ENCODE measurements around the gene BRSK2.

BRSK2 gene

GRCh38 chr11:1402355-1403077 is 12.8 kb downstream of the BRSK2 start:
- no peaks in the 10 kb centered on the region for H3K27me3 ChIP-seq (replicated peaks; ENCODE audit: control insufficient read depth, insufficient read depth, low read length, poor library complexity, severe bottlenecking)
- H3K36me3 ChIP-seq (ENCODE audit: control insufficient read depth, insufficient read depth, low read length), result no peaks in the 10 kb centered on the region
- DNase-seq, result no peak
- H3K9me3 ChIP-seq (ENCODE audit: control insufficient read depth, low read length), result no peaks in the 10 kb centered on the region
- H3K27ac ChIP-seq (ENCODE audit: insufficient read depth, low read length, poor library complexity, severe bottlenecking), result no peak overlapping the region
- H3K4me1 ChIP-seq (ENCODE audit: control insufficient read depth, insufficient read depth, low read length, poor library complexity, severe bottlenecking), result no peaks in the 10 kb centered on the region
- H3K4me3 ChIP-seq (ENCODE audit: insufficient read depth, low read depth, low read length, poor library complexity, severe bottlenecking), result no peak overlapping the region

DNA sequence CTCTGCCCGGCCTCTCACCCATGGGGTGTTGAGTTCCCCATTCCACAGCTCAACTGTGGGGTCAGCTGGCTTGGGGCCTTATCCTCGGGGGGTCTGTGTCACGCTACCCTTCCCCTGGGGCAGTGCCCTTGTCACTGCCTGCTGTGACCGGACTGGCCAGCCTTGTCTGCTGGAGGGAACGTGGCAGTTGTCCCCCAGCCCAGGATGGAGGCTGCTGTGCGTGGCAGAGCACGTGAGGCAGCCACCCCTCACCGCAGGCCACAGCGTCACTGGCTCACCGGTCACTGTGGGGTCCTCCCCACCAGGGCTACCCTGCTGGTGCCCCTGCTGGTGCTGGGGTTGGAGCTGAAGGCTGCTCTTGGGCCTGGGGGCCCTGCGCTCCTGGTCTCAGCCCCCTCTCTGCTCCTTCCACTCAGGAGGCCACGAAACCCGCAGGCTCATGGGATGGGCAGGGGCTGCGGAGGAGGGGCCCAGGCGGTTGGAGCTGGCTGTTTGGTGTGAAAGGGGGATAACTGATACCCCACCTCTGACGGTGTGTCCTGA is 13.4 kb downstream of the BRSK2 start:
- no peak for DNase-seq
- no peaks in the 10 kb centered on the region for H3K4me1 ChIP-seq (ENCODE audit: control insufficient read depth, insufficient read depth, low read length, poor library complexity, severe bottlenecking)
- H3K27me3 ChIP-seq (replicated peaks; ENCODE audit: control insufficient read depth, insufficient read depth, low read length, poor library complexity, severe bottlenecking), result no peaks in the 10 kb centered on the region
- H3K4me3 ChIP-seq (ENCODE audit: insufficient read depth, low read depth, low read length, poor library complexity, severe bottlenecking), result no peak overlapping the region
- no peaks in the 10 kb centered on the region for H3K9me3 ChIP-seq (ENCODE audit: control insufficient read depth, low read length)
- H3K27ac ChIP-seq (ENCODE audit: insufficient read depth, low read length, poor library complexity, severe bottlenecking), result no peak overlapping the region
- no peaks in the 10 kb centered on the region for H3K36me3 ChIP-seq (ENCODE audit: control insufficient read depth, insufficient read depth, low read length)

DNA sequence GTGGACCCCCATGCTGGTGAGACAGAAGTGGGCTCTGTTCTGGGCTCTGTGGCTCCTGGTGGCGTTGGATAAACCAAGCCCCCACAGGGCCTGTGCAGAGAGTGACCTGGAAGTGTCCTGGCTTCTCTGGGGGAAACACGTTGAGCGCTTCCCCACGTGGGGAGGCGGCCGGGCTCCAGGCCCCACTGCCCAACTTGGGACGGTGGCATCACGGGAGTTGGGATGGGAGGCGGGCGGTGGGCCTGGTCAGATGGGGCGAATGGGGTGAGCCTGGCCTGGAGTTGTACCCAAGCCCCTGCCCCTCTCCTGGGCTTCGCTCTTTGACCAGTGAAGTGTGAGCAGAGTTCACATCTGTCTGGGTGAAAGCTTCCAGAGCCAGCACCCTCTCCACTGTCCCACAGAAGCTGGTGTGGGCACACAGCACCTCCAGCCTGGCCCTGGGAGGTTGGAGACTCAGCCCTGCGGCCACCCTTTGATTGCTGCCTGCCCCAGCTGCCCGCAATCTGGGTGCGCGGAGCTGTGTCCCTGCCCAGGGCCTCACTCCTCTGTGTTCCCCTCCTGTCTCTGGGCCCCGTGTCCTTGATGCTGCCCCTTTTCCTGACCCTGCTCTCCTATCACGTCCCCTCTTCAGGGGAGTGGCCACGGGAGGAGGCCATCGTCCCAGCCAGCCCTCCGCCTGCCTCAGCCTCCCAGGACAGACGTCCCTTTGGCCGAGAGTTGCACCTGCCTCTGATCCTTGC is 14.2 kb downstream of the BRSK2 start:
- no peak for DNase-seq
- H3K36me3 ChIP-seq (ENCODE audit: control insufficient read depth, insufficient read depth, low read length), result no peaks in the 10 kb centered on the region
- no peak overlapping the region for H3K27ac ChIP-seq (ENCODE audit: insufficient read depth, low read length, poor library complexity, severe bottlenecking)
- no peaks in the 10 kb centered on the region for H3K4me1 ChIP-seq (ENCODE audit: control insufficient read depth, insufficient read depth, low read length, poor library complexity, severe bottlenecking)
- no peak overlapping the region for H3K4me3 ChIP-seq (ENCODE audit: insufficient read depth, low read depth, low read length, poor library complexity, severe bottlenecking)
- no peaks in the 10 kb centered on the region for H3K9me3 ChIP-seq (ENCODE audit: control insufficient read depth, low read length)
- no peaks in the 10 kb centered on the region for H3K27me3 ChIP-seq (replicated peaks; ENCODE audit: control insufficient read depth, insufficient read depth, low read length, poor library complexity, severe bottlenecking)

DNA sequence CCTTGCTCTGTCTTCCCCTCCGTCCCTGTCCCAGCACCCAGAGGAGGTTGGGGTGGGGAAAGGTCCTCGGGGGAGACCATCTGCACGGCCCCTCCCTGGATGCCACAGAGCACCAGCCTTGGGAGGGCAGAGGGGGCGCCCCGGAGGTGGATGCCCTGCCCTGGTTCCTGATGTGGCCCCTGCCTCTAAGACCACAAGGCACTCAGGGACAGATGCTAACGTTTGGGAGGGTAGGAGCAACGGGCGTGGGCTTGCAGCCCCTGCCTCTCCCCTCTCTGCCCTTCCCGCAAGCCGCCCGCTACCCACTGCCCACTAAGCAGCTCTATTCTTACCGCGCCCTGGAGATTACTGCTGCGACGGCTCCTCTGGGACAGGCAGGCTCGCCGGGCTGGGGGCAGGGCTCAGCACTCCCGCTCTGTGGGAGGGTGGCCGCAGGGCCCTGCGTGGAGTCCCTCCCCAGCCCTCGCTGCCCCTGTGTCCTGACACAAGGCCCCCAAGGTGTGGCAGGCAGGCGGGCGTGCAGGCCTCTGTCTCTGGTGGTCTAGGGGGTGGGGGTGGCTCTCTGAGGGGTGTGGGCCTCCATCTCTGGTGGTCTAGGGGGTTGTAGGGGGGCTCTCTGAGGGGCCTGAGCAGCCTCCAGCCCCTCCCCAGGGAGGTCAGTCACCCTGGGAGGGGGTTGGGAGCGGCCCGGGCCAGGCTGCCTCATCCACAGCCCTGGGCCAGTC is 14.9 kb downstream of the BRSK2 start:
- Histone ChIP-seq H3K4me3 (ENCODE audit: insufficient read depth, low read depth, low read length, poor library complexity, severe bottlenecking) (no peak overlapping the region), H3K27me3 (replicated peaks; ENCODE audit: control insufficient read depth, insufficient read depth, low read length, poor library complexity, severe bottlenecking) (no peaks in the 10 kb centered on the region), H3K27ac (ENCODE audit: insufficient read depth, low read length, poor library complexity, severe bottlenecking) (no peak overlapping the region), H3K9me3 (ENCODE audit: control insufficient read depth, low read length) (no peaks in the 10 kb centered on the region), H3K4me1 (ENCODE audit: control insufficient read depth, insufficient read depth, low read length, poor library complexity, severe bottlenecking) (no peaks in the 10 kb centered on the region), H3K36me3 (ENCODE audit: control insufficient read depth, insufficient read depth, low read length) (no peaks in the 10 kb centered on the region)
- no peak for DNase-seq

- no peak for DNase-seq
- Histone ChIP-seq H3K9me3 (ENCODE audit: control insufficient read depth, low read length) (no peaks in the 10 kb centered on the region), H3K27me3 (replicated peaks; ENCODE audit: control insufficient read depth, insufficient read depth, low read length, poor library complexity, severe bottlenecking) (no peaks in the 10 kb centered on the region), H3K36me3 (ENCODE audit: control insufficient read depth, insufficient read depth, low read length) (no peaks in the 10 kb centered on the region), H3K4me3 (ENCODE audit: insufficient read depth, low read depth, low read length, poor library complexity, severe bottlenecking) (no peak overlapping the region), H3K27ac (ENCODE audit: insufficient read depth, low read length, poor library complexity, severe bottlenecking) (no peak overlapping the region), H3K4me1 (ENCODE audit: control insufficient read depth, insufficient read depth, low read length, poor library complexity, severe bottlenecking) (no peaks in the 10 kb centered on the region)
Measured at GRCh38 chr11:1405186-1406020, 15.7 kb downstream of the BRSK2 start.

DNA sequence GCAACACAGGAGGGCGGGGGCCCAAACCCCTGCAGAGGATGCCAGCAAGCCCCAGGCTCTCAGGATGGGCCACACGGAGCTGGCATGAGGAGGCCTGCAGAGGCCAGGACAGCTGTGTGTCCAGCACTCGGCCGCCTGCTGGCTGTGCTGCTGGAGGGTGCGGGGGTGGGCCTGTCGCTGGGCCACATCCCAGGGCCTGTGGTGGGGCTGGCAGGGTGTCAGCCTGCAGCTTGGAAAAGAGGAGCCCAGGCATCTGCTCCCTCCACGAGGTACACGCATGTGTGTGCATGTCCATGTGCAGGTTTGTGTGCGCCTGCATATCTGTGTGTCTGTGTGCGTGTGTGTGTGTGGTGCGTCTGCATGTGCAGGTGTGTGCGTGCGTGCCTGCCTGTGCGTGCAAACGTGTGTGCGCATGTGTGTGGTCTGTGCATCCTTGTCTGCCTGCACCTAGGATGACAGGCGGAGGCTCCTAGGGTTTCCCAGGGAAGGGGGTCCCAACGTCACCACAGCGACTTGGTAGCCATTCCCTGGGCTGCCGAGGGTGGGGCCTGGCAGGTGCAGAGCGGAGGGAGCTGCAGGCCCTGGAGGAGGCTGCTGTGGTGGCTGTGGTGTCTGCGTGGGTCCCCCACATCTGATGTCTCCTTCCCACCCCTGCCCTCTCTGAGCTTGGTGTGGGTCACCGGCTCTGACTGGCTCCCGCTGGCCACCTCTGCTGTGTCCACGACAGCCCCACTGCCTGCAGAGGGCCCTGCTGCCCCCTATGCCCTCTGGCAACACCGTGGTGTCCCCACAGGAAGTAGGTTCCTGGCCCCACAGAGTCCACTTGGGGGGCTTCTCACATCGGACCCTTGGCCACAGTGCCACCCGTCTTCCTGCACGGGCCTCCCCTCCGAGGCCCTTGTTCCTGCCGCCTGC is 17.1 kb downstream of the BRSK2 start:
- Histone ChIP-seq H3K9me3 (ENCODE audit: control insufficient read depth, low read length) (no peaks in the 10 kb centered on the region), H3K36me3 (ENCODE audit: control insufficient read depth, insufficient read depth, low read length) (no peaks in the 10 kb centered on the region), H3K27me3 (replicated peaks; ENCODE audit: control insufficient read depth, insufficient read depth, low read length, poor library complexity, severe bottlenecking) (no peaks in the 10 kb centered on the region), H3K4me3 (ENCODE audit: insufficient read depth, low read depth, low read length, poor library complexity, severe bottlenecking) (no peak overlapping the region), H3K27ac (ENCODE audit: insufficient read depth, low read length, poor library complexity, severe bottlenecking) (no peak overlapping the region), H3K4me1 (ENCODE audit: control insufficient read depth, insufficient read depth, low read length, poor library complexity, severe bottlenecking) (no peaks in the 10 kb centered on the region)
- no peak for DNase-seq

DNA sequence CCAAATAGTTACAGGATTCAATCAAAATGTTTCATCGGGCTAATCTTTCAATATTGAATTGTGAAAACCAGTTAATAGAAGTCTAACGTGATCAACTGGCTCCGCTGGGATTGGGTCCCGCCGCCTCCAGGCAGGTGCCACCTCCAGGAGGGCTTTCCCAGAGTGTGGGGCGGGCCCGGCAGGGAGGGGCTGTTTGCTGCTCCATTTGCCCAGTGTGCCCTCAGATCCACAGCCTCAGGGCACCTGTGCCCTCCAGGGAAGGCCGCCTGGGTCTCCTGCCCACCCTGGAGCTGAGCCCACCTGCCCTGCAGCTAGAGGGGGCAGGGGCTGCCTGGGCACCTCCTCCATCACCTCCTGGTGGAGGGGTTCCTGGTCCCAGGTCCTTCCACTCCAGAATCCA is 17.9 kb downstream of the BRSK2 start:
- Histone ChIP-seq H3K4me3 (ENCODE audit: insufficient read depth, low read depth, low read length, poor library complexity, severe bottlenecking) (no peak overlapping the region), H3K9me3 (ENCODE audit: control insufficient read depth, low read length) (no peaks in the 10 kb centered on the region), H3K27ac (ENCODE audit: insufficient read depth, low read length, poor library complexity, severe bottlenecking) (no peak overlapping the region), H3K36me3 (ENCODE audit: control insufficient read depth, insufficient read depth, low read length) (no peaks in the 10 kb centered on the region), H3K27me3 (replicated peaks; ENCODE audit: control insufficient read depth, insufficient read depth, low read length, poor library complexity, severe bottlenecking) (no peaks in the 10 kb centered on the region), H3K4me1 (ENCODE audit: control insufficient read depth, insufficient read depth, low read length, poor library complexity, severe bottlenecking) (no peaks in the 10 kb centered on the region)
- no peak for DNase-seq

DNA sequence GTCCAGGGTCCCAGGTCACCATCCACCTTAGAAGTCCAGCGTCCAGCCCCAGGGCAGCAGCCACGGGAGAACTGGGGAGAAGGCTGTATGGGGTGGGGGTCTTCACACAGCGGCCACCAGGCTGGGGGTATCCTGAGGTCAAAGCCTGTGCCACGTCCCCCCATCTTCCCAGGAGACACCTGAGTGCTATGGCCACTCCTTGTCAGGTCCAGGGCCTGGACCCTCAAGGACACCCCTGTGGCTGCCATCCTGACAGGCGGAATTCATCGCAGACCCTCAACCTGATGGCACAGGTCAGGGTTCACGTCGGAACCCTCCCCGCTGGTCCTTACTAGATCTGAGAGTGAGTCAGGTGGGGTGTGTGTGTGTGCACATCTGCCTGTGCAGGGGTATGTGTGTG is 18.6 kb downstream of the BRSK2 start:
- no peak for DNase-seq
- no peak overlapping the region for H3K4me3 ChIP-seq (ENCODE audit: insufficient read depth, low read depth, low read length, poor library complexity, severe bottlenecking)
- no peaks in the 10 kb centered on the region for H3K4me1 ChIP-seq (ENCODE audit: control insufficient read depth, insufficient read depth, low read length, poor library complexity, severe bottlenecking)
- no peak overlapping the region for H3K27ac ChIP-seq (ENCODE audit: insufficient read depth, low read length, poor library complexity, severe bottlenecking)
- H3K36me3 ChIP-seq (ENCODE audit: control insufficient read depth, insufficient read depth, low read length), result no peaks in the 10 kb centered on the region
- no peaks in the 10 kb centered on the region for H3K9me3 ChIP-seq (ENCODE audit: control insufficient read depth, low read length)
- no peaks in the 10 kb centered on the region for H3K27me3 ChIP-seq (replicated peaks; ENCODE audit: control insufficient read depth, insufficient read depth, low read length, poor library complexity, severe bottlenecking)
